GM19351 (cell line): ENCODE data around the gene CFAP77.

Experiments used
- ATAC-seq: cut with Tn5 transposase; IDR thresholded peaks from one replicate; pipeline ENCODE4 v1.9.1; 2021; ENCODE audit warnings: mild to moderate bottlenecking, moderate library complexity; ENCODE audit not compliant: unreplicated experiment

The CFAP77 gene

GRCh38 chr9:132447346-132447745 is 37.3 kb downstream of the CFAP77 start:
- no peak for ATAC-seq

- ATAC-seq, result no peak
Observed at GRCh38 chr9:132447902-132448301, 37.9 kb downstream of the CFAP77 start.

- no peak for ATAC-seq
Observed at GRCh38 chr9:132451276-132451675, 41.3 kb downstream of the CFAP77 start.

- ATAC-seq, result no peak
Observed at GRCh38 chr9:132456241-132456640, 46.2 kb downstream of the CFAP77 start.

GRCh38 chr9:132457504-132458236 is 47.7 kb downstream of the CFAP77 start:
- no peak for ATAC-seq

- ATAC-seq, result no peak
Observed at GRCh38 chr9:132458432-132458831, 48.4 kb downstream of the CFAP77 start.

- ATAC-seq, result no peak
Observed at GRCh38 chr9:132459661-132460060, 49.6 kb downstream of the CFAP77 start.

GRCh38 chr9:132460240-132460639 is 50.2 kb downstream of the CFAP77 start:
- no peak for ATAC-seq

GRCh38 chr9:132461281-132461896 is 51.4 kb downstream of the CFAP77 start:
- no peak for ATAC-seq

GRCh38 chr9:132461971-132462370 is 52.0 kb downstream of the CFAP77 start:
- ATAC-seq, result no peak

GRCh38 chr9:132464547-132464946 is 54.5 kb downstream of the CFAP77 start:
- no peak for ATAC-seq

GRCh38 chr9:132465131-132465635 is 55.2 kb downstream of the CFAP77 start:
- ATAC-seq, result no peak

- no peak for ATAC-seq
Observed at GRCh38 chr9:132472199-132472598, 62.2 kb downstream of the CFAP77 start.

- no peak for ATAC-seq
Observed at GRCh38 chr9:132472599-132472998, 62.6 kb downstream of the CFAP77 start.

GRCh38 chr9:132474253-132474652 is 64.2 kb downstream of the CFAP77 start:
- no peak for ATAC-seq

- ATAC-seq, result no peak
Observed at GRCh38 chr9:132478353-132479050, 68.5 kb downstream of the CFAP77 start.

- ATAC-seq, result no peak
Observed at GRCh38 chr9:132479733-132480132, 69.7 kb downstream of the CFAP77 start.

GRCh38 chr9:132481053-132481849 is 71.2 kb downstream of the CFAP77 start:
- ATAC-seq, result no peak

- no peak for ATAC-seq
Observed at GRCh38 chr9:132482196-132482813, 72.3 kb downstream of the CFAP77 start.

- no peak for ATAC-seq
Observed at GRCh38 chr9:132485393-132485792, 75.4 kb downstream of the CFAP77 start.
